GM21515 (cell line): Measurements from ENCODE around the gene ZNF564.
"Not testable (repeated sequence)": the region's sequence is repeated elsewhere in the genome, so short reads cannot be mapped to it uniquely, and the experiment has no call there.

Source experiments
- ATAC-seq: cut with Tn5 transposase; IDR thresholded peaks from one replicate; pipeline ENCODE4 v1.9.1; 2021; ENCODE audit not compliant: unreplicated experiment

The ZNF564 gene

GRCh38 chr19:12551060-12551832 is at the start of gene ZNF564:
ZNF564 (minus strand) TSS chr19:12551482; CDS start chr19:12551332, 150 bp downstream.
- peak; percentile 95 for ATAC-seq

GRCh38 chr19:12597594-12597993 is 46.3 kb upstream of the ZNF564 start:
- ATAC-seq: no peak

- no peak for ATAC-seq
Observed at GRCh38 chr19:12596927-12597548, 45.8 kb upstream of the ZNF564 start.

GRCh38 chr19:12596485-12596884 is 45.2 kb upstream of the ZNF564 start:
- no peak for ATAC-seq

- ATAC-seq: no peak
Observed at GRCh38 chr19:12581100-12581499, 29.8 kb upstream of the ZNF564 start.

DNA sequence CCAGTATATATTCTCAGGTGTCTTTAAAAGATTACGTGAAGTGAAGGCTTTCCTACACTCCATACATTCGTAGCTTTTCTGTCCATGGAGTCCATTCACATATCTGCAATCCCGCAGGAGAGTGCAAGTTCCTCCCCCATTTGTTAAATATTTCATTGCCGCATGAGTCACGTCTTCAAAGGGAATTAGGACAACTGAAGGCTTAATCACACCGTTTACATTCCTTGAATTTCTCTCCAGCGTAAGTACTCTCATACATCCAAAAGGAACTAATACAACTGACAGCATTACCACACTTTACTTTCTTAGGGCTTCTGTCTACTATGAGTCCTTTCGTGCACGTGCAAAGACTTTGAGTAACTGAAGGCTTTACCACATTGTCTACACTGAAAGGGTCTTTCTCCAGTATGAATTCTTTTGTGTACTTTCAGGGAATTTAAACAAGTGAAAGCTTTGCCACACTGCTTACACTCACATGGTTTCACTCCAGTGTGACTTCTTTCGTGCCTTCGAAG is 29.0 kb upstream of the ZNF564 start:
- no peak for ATAC-seq

- ATAC-seq: no peak
Observed at GRCh38 chr19:12578641-12579040, 27.4 kb upstream of the ZNF564 start.

DNA sequence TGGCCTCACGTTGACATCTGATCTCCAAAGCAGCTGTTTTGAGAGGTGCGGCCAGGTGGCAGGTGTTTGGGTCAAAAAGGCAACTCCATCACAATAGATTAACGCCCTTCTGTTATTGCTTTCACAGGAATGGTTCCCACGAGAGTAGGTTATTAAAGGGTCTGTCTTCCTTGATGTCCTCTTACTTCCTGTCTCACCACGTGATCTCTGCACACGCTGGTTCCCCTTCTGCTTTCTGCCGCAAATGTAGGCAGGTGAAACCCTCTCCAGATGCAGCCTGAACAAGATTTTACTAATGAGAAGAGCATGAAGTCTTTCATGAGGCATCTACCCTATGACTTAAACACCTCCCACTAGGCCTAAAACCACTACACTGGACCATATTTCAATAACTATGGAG is 22.8 kb upstream of the ZNF564 start:
- ATAC-seq: no peak

DNA sequence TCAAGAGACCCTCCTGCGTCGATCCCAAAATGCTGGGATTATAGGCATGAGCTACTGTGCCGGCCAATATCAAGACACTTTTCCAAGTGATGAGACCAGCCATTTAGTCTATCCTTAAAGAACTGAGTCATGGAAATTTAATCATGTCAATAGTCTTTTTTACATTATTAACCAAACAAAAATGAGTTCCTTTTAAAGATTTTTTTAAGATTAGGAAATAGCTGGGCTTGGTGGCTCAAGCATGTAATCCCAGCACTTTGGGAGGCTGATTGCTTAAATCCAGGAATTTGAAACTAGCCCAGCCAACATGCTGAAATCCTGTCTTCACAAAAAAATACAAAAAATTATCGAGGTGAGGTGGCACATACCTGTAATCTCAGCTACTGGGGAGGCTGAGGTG is 16.7 kb upstream of the ZNF564 start:
- ATAC-seq: no peak

GRCh38 chr19:12566380-12566779 is 15.1 kb upstream of the ZNF564 start:
- ATAC-seq: not testable (repeated sequence)

- ATAC-seq: no peak
Observed at GRCh38 chr19:12564016-12564664, 12.9 kb upstream of the ZNF564 start.

- ATAC-seq: no peak
Observed at GRCh38 chr19:12555456-12555930, 4.2 kb upstream of the ZNF564 start.

GRCh38 chr19:12546903-12547302 is 4.4 kb downstream of the ZNF564 start:
- no peak for ATAC-seq

- ATAC-seq: no peak
Observed at GRCh38 chr19:12546068-12546467, 5.2 kb downstream of the ZNF564 start.

GRCh38 chr19:12545267-12545666 is 6.0 kb downstream of the ZNF564 start:
- ATAC-seq: no peak

GRCh38 chr19:12544401-12544876 is 6.8 kb downstream of the ZNF564 start:
- ATAC-seq: no peak

GRCh38 chr19:12543855-12544254 is 7.4 kb downstream of the ZNF564 start:
- no peak for ATAC-seq

- no peak for ATAC-seq
Observed at GRCh38 chr19:12527034-12527836, 24.0 kb downstream of the ZNF564 start.

GRCh38 chr19:12526542-12526941 is 24.7 kb downstream of the ZNF564 start:
- no peak for ATAC-seq

- ATAC-seq: no peak
Observed at GRCh38 chr19:12521996-12522395, 29.3 kb downstream of the ZNF564 start.
